Fibroblast of the conjunctiva (primary cell): ENCODE data around the gene RBM33.

Experiments
- DNase-seq: peaks from one replicate; pipeline ENCODE4 v3.0.0-alpha.2; 2010; ENCODE audit warnings: low read depth

Gene RBM33

GRCh38 chr7:155824227-155824886 is 179.9 kb downstream of the RBM33 start:
- DNase-seq: no peak

GRCh38 chr7:155825336-155825735 is 180.9 kb downstream of the RBM33 start:
- no peak for DNase-seq

GRCh38 chr7:155829796-155830470 is 185.5 kb downstream of the RBM33 start:
- DNase-seq: no peak
